ENCODE measurements around the gene ATG7. TPM values are rescaled to one million over a fixed set of nuclear protein-coding genes. Genes with fewer than 3 reads are reported as not detected.
"Not testable (repeated sequence)": the region's sequence is repeated elsewhere in the genome, so short reads cannot be mapped to it uniquely, and the experiment has no call there.

ATG7 gene
- total RNA-seq, 1 experiment from 2014 or later: 11.4 TPM

DNA sequence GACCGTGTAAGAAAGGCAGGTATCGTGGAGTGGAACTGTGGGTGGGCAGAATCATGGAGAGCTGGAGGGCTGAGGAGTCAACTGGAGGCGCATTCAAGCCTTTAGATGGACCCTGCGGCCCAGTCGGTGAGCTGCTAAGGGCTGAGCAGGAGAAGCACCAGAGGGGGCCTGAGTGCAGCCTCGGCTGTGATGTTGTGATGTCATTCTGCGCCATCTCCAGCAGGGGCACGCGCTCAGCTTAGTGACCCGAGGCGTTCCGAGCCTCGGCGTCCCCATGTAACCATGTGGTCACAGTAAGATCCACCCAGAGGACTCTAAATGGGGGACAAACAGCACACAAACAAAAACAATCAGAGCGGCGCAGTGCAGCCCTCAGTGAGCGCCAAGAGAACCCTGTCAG, 294.7 kb downstream of the ATG7 start:
- DNase-seq (ENCODE audit: low spot score): no peak

GRCh38 chr3:11567516-11568467, 295.6 kb downstream of the ATG7 start:
- no peak for DNase-seq (ENCODE audit: low spot score)

- DNase-seq (ENCODE audit: low spot score): peak; percentile 39
These were observed 296.4 kb downstream of the ATG7 start for GRCh38 chr3:11568503-11569155.

DNA sequence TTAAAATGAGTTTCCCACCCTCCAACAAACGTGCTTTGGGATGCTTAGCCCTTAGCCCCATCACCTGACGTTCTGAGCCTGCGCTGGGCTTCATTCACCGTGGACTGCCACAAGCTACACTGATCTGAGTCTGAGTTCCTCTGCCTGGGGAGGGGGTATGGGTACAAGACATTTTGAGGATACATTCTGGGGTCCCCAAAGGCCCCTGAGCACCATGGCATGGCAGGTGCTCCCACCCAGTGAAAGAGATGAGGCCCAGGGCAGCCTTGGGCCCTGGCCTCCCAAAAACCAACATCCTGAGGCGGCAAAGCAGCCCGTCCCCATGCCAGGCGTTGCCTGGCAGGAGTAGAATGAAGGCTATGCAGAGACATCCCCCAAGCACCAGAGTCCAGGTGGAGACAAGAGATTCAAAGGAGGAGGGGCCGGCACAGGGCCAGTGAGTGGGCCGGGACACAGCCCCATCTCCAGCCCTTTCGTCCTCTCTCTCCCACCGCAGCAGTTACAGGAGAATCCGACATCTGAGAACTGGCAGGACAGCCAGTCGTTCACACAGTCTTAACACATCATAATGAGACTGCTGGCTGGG, 297.1 kb downstream of the ATG7 start:
- DNase-seq (ENCODE audit: low spot score): no peak

DNA sequence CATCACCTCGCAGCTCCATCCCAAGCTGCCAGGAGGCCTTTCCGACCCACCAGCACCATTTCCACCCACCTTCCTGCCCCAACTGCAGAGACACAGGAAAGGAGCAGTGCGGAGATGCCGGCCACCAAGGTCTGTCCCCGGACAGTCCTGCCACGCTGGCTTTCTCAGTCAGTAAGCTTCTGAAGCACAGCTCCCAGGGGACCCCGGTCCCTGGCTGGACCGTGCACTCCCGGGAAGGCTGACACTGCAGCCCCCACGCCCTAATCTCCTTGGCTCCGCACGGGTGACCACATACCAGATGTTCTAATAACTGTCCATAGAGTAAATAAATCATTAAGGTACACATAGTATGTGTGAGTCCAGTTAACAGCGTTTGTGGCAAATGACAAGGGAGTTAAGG, 298.1 kb downstream of the ATG7 start:
- DNase-seq (ENCODE audit: low spot score): no peak

- no peak for DNase-seq (ENCODE audit: low spot score)
These were observed 298.7 kb downstream of the ATG7 start for GRCh38 chr3:11570789-11571495.

GRCh38 chr3:11572660-11573059, 300.5 kb downstream of the ATG7 start:
- DNase-seq (ENCODE audit: low spot score): not testable (repeated sequence)

GRCh38 chr3:11574981-11575669, 302.9 kb downstream of the ATG7 start:
- no peak for DNase-seq (ENCODE audit: low spot score)

- DNase-seq (ENCODE audit: low spot score): no peak
These were observed 303.5 kb downstream of the ATG7 start for GRCh38 chr3:11575677-11576076.

DNA sequence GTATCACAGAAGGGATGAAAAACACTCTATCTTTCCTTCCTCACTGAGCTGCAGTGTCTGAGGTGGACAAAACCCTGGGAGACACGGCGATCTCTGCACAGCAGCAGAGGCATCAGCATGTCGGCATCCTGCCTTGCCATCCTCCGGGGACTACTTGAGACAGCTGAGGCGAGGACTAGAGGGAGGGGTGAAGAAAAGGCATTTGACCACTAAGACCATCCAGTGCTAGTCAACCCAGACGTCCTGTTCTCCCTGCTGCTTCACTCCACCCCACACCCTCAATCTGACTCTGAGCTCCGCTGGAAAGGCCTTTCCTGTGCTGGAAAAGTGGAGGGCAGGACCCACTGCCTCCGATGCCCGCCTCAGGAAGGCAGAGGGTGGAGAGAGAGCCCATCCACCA, 304.3 kb downstream of the ATG7 start:
- no peak for DNase-seq (ENCODE audit: low spot score)

DNA sequence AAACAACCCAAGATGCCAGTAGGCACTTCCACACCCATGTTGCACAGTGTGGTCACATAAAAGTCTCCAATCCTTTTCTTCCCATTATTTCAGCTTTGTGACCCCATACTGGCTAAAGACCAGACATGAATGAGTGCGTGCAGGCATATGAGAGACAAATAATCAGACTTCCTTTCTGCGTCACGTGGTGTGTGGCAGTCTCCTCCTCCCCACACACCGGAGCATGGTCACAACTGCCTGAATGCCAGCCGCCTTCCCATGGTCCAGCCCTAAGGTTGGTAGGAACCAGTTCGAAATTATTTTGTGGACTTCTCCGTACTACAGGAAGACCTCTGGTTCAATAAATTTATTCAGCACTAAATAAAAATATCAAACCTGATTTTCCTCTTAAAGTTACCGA, 306.0 kb downstream of the ATG7 start:
- no peak for DNase-seq (ENCODE audit: low spot score)

GRCh38 chr3:11580645-11581044, 308.4 kb downstream of the ATG7 start:
- no peak for DNase-seq (ENCODE audit: low spot score)

DNA sequence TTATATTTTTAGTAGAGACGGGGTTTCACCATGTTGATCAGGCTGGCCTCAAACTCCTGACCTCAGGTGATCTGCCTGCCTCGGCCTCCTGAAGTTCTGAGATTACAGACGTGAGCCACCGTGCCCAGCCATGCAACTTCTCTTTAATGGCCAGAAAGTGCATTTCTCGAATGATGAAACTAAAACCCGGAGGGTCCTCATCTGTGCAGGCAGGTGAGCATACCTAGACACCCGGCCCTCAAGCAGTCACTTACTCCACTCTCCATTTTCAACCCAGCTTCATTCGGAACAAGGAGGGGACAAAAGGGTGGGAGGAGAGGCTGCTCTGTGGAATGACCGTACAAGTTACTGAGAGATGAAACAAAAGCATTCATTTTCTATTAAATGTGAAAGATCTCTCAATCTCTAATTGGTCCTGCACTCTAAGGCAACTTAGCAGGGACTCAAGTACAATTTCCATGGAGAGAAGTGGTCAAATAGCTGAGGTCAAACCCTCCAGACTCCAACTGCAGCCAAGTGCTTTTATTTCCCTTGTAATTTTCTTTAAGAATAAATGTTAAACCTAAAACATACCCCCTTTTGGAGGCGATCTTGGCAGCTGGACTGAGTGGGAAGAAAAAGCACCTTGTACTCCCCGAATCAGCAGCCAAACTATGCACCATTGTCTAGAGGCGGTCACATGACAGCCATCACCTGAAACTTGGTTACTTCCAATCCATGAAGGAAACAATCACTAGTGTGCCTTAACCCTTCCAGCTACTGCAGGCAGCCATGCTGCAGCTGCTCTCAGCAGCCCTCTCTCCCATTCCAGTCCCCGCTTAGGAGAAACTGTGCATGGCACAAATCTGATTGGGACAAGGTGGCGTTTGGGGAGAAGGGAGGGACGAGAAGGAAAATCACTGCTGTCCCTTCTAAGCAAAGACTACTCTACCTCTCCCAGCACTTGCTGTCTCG, 309.3 kb downstream of the ATG7 start:
- DNase-seq (ENCODE audit: low spot score): no peak

DNA sequence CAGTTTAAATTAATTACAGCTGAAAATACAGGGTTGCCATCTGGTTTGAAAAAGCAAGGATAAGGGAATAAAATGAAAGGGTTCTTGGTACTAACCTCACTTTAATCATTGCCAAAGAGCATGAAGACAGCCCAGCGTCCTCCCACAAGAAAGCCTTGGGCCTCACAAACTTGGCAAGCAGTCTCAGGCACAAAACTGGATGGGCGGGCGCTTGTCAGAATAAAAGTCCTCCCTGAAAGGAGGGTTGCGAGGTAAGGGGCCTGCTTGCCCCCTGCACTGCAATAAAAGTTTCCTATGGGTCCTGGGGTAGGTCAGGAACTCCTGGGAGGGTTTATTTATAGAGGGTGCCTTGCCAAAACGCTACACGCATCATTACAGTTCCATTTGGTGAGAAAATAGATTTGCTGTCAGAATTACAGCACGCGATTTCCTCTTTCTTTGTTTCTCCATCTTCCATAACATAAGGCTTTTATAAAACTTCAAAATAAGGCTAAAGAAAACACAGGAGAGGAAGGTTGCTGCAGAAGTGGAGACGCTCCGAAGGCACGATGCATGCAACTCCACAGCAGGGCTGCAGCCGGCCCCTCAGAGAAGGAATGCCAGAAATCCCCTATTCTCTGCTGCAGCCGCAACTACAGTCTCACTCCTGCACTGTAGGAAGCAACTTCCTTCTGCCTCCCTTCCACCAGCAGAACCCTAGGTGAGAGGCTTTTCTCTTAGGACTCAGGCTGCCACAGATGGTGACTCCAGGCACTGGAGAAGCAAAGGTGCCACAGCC, 310.2 kb downstream of the ATG7 start:
- peak; percentile 45 for DNase-seq (ENCODE audit: low spot score)

- no peak for DNase-seq (ENCODE audit: low spot score)
These were observed 311.0 kb downstream of the ATG7 start for GRCh38 chr3:11583235-11583634.

GRCh38 chr3:11583638-11584046, 311.4 kb downstream of the ATG7 start:
- DNase-seq (ENCODE audit: low spot score): no peak

DNA sequence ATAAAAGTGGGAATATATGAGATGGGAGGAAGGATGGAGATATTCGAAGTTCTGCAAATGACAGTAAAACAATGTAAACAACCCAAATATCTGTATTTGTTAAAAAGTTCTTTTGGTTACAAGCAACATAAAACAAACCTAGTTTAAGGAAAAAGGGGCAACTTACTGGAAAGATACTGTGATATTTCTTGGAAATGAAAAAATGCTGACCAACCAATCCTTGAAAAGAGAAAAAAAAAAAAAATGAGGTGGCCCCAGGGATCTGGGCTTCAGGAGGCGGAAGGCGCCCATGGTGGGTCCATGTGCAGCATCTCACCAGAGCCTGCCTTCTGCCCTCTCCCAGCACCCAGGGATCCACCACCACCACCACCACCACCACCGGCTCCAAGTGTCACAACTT, 312.4 kb downstream of the ATG7 start:
- no peak for DNase-seq (ENCODE audit: low spot score)

DNA sequence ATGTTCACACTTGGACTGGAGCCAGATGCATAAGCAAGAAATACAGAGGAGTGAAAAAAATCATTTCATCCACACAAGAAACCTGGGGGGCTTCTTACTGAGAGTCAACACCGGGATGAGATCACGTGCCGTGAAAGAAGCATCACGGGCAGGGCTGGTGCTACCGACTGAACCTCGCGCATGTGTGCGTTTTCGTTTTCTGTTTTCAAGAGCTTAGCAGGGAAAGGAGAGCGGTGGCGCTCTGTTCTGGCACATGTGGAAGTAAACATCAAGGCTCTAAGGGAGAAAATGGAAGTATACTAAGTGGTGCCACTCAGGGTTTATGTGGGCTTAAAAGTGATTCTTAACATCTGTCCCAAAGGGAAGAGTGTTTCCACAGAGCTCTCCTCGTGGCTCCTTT, 315.6 kb downstream of the ATG7 start:
- no peak for DNase-seq (ENCODE audit: low spot score)

DNA sequence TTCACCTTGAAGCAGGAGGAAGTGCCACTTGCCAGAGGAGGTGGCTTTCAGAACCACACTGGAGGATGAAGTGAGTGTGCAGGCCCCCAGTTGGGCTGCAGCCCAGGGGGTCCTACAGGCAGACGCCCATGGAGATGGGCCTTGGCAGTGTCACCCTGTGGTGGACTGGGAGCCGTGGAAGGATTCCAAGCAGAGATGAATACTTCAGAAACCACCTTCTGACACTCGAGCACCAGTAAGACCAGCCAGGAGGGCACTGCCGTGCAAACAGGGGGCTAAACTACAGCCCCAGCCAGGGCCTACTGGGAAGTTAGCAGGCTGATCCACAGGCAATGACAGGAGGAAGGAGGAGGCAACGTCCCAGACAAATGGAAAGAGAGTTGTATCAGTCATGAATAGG, 316.1 kb downstream of the ATG7 start:
- no peak for DNase-seq (ENCODE audit: low spot score)
